ENCODE data around the gene TMEM163. TPM values are rescaled to one million over a fixed set of nuclear protein-coding genes. Genes with fewer than 3 reads are reported as not detected.

TMEM163 gene
- total RNA-seq, 2 donors from 2014 or later, result 16.2 to 27.5 TPM

DNA sequence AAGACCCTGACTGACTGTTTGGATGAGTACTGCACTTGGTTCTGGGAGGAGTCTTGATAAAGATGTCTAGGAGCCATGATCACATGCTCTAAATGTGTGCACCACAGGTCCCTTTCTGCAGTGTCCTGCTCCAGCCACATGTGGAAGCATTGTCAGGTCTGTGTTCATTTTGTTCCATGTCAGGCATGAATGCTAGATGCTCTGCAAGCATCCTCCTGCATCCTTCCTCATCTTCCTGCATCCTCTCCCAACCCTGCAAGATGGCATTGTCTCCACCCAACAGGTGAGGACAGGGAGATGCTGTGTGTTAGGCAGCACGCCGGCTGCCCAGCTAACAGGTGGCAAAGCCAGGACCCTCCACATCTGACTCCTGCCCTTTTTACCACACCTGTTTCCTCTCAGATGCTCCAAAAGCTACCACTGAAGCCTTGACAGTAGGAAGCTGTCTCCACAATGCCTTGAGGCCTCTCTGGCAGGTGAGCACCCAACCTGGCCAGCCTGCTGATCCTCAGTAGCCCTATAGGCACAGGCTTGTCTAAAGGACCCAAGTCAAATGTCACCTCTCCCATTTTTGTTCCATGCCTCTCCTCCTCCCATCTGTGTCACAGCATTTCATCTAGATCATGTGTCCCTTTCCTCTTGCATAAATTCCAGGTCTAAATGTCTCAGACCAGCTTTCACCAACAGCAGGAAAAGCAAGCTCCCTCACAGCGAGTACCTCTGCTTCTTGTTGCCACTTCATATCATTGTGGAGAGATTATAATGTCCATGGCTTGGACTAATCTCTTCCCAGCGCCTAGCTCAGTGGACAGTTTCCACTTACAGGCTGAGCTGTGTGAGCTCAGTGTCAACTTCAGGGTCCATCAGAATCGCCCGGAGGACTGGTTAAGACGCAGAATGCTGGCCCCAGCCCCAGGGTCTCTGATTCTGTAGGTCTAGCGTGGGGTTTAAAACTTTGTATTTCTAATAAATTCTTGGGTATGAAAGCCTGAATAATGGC, 55.0 kb downstream of the TMEM163 start:
- Histone ChIP-seq H3K27ac (no peak overlapping the region), H3K36me3 (replicated peaks in 1 of 2; ENCODE audit: insufficient read depth in 1 of 2, low read depth in 2 of 2) (no peaks in the 10 kb centered on the region), H3K9me3 (no peaks in the 10 kb centered on the region), H3K4me1 (peaks cover 21% of the 10 kb centered on the region), H3K27me3 (no peaks in the 10 kb centered on the region), H3K4me3 (no peak overlapping the region)
- WGBS, 2 donors, result 85 to 88% methylated on average over 8 of the region's 8 CpGs
- intact Hi-C loops (cut with DNase I), result no loop called here
- ATAC-seq, result no peak
- DNase-seq, result no peak
- no peak for TF ChIP-seq POLR2A (IDR thresholded peaks at IDR 0.05)
- TF ChIP-seq, protein P1, sequence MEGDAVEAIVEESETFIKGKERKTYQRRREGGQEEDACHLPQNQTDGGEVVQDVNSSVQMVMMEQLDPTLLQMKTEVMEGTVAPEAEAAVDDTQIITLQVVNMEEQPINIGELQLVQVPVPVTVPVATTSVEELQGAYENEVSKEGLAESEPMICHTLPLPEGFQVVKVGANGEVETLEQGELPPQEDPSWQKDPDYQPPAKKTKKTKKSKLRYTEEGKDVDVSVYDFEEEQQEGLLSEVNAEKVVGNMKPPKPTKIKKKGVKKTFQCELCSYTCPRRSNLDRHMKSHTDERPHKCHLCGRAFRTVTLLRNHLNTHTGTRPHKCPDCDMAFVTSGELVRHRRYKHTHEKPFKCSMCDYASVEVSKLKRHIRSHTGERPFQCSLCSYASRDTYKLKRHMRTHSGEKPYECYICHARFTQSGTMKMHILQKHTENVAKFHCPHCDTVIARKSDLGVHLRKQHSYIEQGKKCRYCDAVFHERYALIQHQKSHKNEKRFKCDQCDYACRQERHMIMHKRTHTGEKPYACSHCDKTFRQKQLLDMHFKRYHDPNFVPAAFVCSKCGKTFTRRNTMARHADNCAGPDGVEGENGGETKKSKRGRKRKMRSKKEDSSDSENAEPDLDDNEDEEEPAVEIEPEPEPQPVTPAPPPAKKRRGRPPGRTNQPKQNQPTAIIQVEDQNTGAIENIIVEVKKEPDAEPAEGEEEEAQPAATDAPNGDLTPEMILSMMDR (IDR thresholded peaks at IDR 0.05), result no peak

GRCh38 chr2:134662751-134663150, 56.0 kb downstream of the TMEM163 start:
- TF ChIP-seq POLR2A (IDR thresholded peaks at IDR 0.05), result no peak
- TF ChIP-seq, protein P1 (IDR thresholded peaks at IDR 0.05), result no peak
- intact Hi-C loops (cut with DNase I), result no loop called here
- Histone ChIP-seq H3K4me1 (peaks cover 11% of the 10 kb centered on the region), H3K9me3 (no peaks in the 10 kb centered on the region), H3K27me3 (no peaks in the 10 kb centered on the region), H3K4me3 (no peak overlapping the region), H3K36me3 (replicated peaks in 1 of 2; ENCODE audit: insufficient read depth in 1 of 2, low read depth in 2 of 2) (no peaks in the 10 kb centered on the region), H3K27ac (no peak overlapping the region)
- no peak for DNase-seq
- no peak for ATAC-seq
- 80 to 92% methylated on average over 1 of the region's 1 CpG for WGBS, 2 donors

- Histone ChIP-seq H3K36me3 (replicated peaks in 1 of 2; ENCODE audit: insufficient read depth in 1 of 2, low read depth in 2 of 2) (no peaks in the 10 kb centered on the region), H3K27me3 (no peaks in the 10 kb centered on the region), H3K9me3 (no peaks in the 10 kb centered on the region), H3K4me1 (no peaks in the 10 kb centered on the region), H3K4me3 (no peak overlapping the region), H3K27ac (no peak overlapping the region)
- no peak for TF ChIP-seq POLR2A (IDR thresholded peaks at IDR 0.05)
- TF ChIP-seq, protein P1 (IDR thresholded peaks at IDR 0.05), result no peak
- DNase-seq (no peak), ATAC-seq (no peak)
- 82 to 89% methylated on average over 7 of the region's 7 CpGs for WGBS, 2 donors
- intact Hi-C loops (cut with DNase I), result no loop called here
Measured at GRCh38 chr2:134660626-134661402, 58.0 kb downstream of the TMEM163 start.

DNA sequence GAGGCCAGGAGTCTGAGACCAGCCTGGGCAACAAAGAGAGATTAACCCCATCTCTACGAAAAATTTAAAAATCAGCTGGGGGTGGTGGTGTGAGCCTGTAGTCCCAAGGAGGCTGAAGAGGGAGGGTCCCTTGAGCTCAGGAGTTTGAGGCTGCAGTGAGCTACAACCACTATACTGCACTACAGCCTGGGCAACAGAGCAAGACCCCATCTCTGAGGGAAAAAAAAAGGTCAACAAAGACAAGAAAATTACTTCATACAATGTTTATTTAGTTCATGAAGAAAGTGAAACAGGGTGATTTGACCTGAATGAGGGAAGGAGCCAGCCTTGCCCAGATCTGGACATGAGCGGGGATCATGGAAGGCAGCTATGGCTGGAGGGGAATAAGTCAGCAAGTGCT, 59.1 kb downstream of the TMEM163 start:
- H3K27me3 ChIP-seq, result no peaks in the 10 kb centered on the region
- no peaks in the 10 kb centered on the region for H3K36me3 ChIP-seq (replicated peaks in 1 of 2; ENCODE audit: insufficient read depth in 1 of 2, low read depth in 2 of 2)
- no peak overlapping the region for H3K27ac ChIP-seq
- intact Hi-C loops (cut with DNase I), result no loop called here
- TF ChIP-seq POLR2A (IDR thresholded peaks at IDR 0.05), result no peak
- TF ChIP-seq, protein P1 (IDR thresholded peaks at IDR 0.05), result no peak
- ATAC-seq (no peak), DNase-seq (no peak)
- 45 to 71% methylated on average over 2 of the region's 2 CpGs for WGBS, 2 donors
- H3K4me1 ChIP-seq, result no peaks in the 10 kb centered on the region
- no peak overlapping the region for H3K4me3 ChIP-seq
- H3K9me3 ChIP-seq, result no peaks in the 10 kb centered on the region

All from body of pancreas (tissue), 4 donors.